Upper lobe of left lung (tissue), 6 donors: ENCODE measurements around the gene PARD6B. TPM values are rescaled to one million over a fixed set of nuclear protein-coding genes. Genes with fewer than 3 reads are reported as not detected.

Source experiments
- ATAC-seq, 2 donors: fragments of 200-7000 bp; cut with Tn5 transposase; one replicate each; pipeline ENCODE4 v1.9.1; 2022; ENCODE audit warnings: mild to moderate bottlenecking in 2 of 2, moderate library complexity in 2 of 2; ENCODE audit not compliant: low FRiP score in 2 of 2
- DNase-seq, 2 donors: peaks; one replicate each; pipeline ENCODE4 v3.0.0-alpha.2; 2019 to 2020
- H3K27ac ChIP-seq, 4 donors: fragments of 200-600 bp; sonication (generic); one replicate each; pipeline ENCODE4 v1.5.1; 2016 to 2019
- H3K27me3 ChIP-seq, 4 donors: fragments of 200-600 bp; sonication (generic); one replicate each; pipeline ENCODE4 v1.5.1; 2017 to 2019
- H3K36me3 ChIP-seq, 4 donors: fragments of 200-600 bp; sonication (generic); one replicate each; pipeline ENCODE4 v1.5.1; 2016 to 2019
- H3K4me1 ChIP-seq, 4 donors: fragments of 200-600 bp; sonication (generic); one replicate each; pipeline ENCODE4 v1.5.1; 2018 to 2019
- H3K4me3 ChIP-seq, 4 donors: fragments of 200-600 bp; sonication (generic); one replicate each; pipeline ENCODE4 v1.5.1; 2017 to 2019; ENCODE audit warnings: mild to moderate bottlenecking in 2 of 4, moderate library complexity in 1 of 4
- H3K9me3 ChIP-seq, 4 donors: fragments of 200-600 bp; sonication (generic); one replicate each; pipeline ENCODE4 v1.5.1; 2018 to 2019
- CTCF ChIP-seq, 6 experiments: fragments of 450-650 bp in 4 of 6; fragments of 200-600 bp in 2 of 6; sonication (generic) in 2 of 6; IDR thresholded peaks; one replicate each; pipeline ENCODE4 v1.5.1; 2016 to 2019; ENCODE audit warnings: antibody characterized with exemption in 6 of 6
- EP300 ChIP-seq, 4 donors: sonication (generic); formaldehyde crosslinking; IDR thresholded peaks; one replicate each; pipeline ENCODE4 v1.5.1; 2017; ENCODE audit warnings: antibody characterized with exemption in 4 of 4, control low read depth in 2 of 4
- POLR2A ChIP-seq, 4 donors: fragments of 450-650 bp; IDR thresholded peaks; one replicate each; pipeline ENCODE4 v1.5.1; 2016 to 2017; ENCODE audit warnings: antibody characterized with exemption in 4 of 4, mild to moderate bottlenecking in 2 of 4
- POLR2AphosphoS5 ChIP-seq, 2 donors: sonication (generic); formaldehyde crosslinking; IDR thresholded peaks; one replicate each; pipeline ENCODE4 v1.5.1; 2017; ENCODE audit warnings: antibody characterized with exemption in 2 of 2
- WGBS, 2 donors: methylation state at CpG; one replicate each; pipeline ENCODE4 v1.1.5; 2017 to 2018; 5-methylcytosine and 5-hydroxymethylcytosine counted together
- total RNA-seq, 6 donors: library from RNA; depleted of rRNA in 4 of 6; stranded (reverse); fragments of >200 nt in 4 of 6; gene quantifications; one replicate each; pipeline versions ENCODE4 v1.1.0 to v1.2.1, GENCODE V29; 2016 to 2021
- donor health status: DM: no; HTN: no; CAD: no; lungs with moderate emphysema.
- donor health status: DM: no; HTN: yes; CAD: no; lungs with severe emphysema.

PARD6B gene
- total RNA-seq, 6 donors from 2014 or later: 7.3 to 56.4 (median 43.4) TPM

DNA sequence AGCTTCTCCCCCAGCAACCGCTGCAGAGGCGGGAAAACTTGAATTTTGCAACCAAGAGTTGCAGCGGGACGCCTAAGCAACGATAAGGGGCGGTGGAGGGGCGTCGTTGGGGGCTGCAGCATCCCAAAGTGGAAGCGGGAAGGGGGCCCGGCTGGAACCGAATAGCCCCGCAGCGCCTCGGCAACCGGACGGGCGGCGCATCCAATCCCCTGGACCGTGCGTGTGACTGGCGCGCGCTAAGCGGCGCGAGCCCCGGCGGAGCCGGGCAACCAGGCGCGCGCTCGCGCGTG lies 670 bp upstream of the PARD6B start:
- DNase-seq (no peak), ATAC-seq (no peak)
- H3K27me3 ChIP-seq: no peaks in the 10 kb centered on the region
- H3K9me3 ChIP-seq: no peaks in the 10 kb centered on the region
- H3K4me1 ChIP-seq: peaks cover 21 to 35% (median 29%) of the 10 kb centered on the region in 4 donors
- H3K36me3 ChIP-seq: no peaks in the 10 kb centered on the region
- H3K27ac ChIP-seq: peak overlapping the region; percentile 73 to 90 (median 83)
- 0% methylated on average over 2 to 27 of the region's 35 CpGs for WGBS, 2 donors
- H3K4me3 ChIP-seq: peak overlapping the region; percentile 73 to 90 (median 80)
- TF ChIP-seq POLR2A (IDR thresholded peaks at IDR 0.05) (peak in 2 of 4 donors; percentile 25 to 42), CTCF (IDR thresholded peaks at IDR 0.05) (no peak)

DNA sequence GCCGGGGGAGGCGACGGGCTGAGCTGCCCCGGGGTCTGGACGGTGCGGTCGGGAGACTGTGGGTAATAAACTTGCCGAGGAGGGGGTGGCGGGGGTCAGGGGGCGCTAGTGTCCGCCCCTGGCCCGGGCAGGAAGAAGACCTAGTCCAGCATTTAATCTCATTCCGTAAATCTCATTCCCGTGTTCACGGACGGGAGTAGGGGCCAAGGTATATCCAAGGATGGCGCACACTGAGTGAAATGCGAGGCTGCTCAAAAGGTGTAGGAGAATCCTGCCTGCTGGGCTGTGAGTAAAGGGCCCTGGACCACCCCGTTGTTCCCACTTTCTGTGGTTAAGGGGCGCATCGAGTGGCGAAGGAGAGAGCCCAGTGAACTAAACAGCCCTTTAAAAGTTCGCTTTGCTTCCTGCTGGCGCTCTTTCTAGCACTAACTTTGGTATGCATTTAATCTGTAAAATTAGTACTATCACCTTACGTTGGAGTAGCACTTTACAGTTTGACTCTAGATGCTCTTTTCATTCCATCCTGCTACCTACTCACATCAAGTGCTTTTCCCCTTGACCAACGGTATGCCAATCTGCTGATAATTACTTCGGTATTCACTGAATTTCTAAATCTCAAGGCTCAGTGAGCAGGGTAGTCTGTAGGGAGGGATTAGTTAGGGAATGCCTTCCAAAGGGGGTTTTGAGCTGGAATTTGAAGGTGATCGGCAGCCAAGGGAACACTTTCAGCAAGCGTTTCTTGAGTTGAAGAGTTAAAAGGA lies 730 bp downstream of the PARD6B start:
- DNase-seq: no peak
- peak overlapping the region; percentile 88 to 91 (median 90) for H3K27ac ChIP-seq
- no peaks in the 10 kb centered on the region for H3K27me3 ChIP-seq
- peak overlapping the region; percentile 73 to 90 (median 80) for H3K4me3 ChIP-seq
- peak in 1 of 2 donors; percentile 24 for ATAC-seq
- no peaks in the 10 kb centered on the region for H3K36me3 ChIP-seq
- TF ChIP-seq CTCF (IDR thresholded peaks at IDR 0.05) (no peak), POLR2AphosphoS5 (IDR thresholded peaks at IDR 0.05) (peak in 1 of 2 donors; percentile 31), POLR2A (IDR thresholded peaks at IDR 0.05) (peak in 3 of 4 donors; percentile 15 to 60 (median 18))
- WGBS, 2 donors: 11 to 23% methylated on average over 17 to 28 of the region's 29 CpGs
- peaks cover 21 to 33% (median 31%) of the 10 kb centered on the region in 4 donors for H3K4me1 ChIP-seq
- no peaks in the 10 kb centered on the region for H3K9me3 ChIP-seq

DNA sequence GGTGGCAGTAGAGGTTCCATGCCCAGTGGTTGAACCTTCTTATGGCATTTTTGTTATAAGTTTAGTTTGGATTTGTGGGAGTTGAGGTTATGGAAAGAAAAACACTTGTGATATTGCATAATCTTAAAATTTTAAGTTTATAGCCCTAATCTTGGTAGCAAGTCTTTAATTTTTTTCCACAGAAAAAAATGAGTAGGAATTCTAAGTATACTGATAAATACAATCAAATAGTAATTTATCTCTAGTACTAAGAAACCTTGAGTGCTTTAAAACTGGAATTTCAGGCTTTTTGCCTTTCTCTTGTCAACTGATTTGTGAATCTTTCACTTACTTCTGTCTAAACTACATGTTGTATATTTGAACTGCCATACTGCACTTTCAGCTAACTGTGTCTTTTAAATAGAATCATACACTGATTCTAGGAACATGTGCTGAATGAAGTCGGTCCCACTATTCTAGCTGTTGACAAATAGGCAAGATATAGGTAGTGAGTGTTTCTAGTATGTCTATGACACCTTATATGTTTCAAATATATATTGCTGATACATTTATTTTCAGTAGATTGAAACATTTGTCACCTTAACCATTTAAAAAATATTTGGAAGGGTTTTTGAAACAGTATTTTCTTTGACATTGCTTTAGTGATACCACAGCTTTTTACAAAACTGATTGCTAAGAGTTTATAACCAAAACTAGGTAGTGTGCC lies 2.4 kb downstream of the PARD6B start:
- H3K27ac ChIP-seq: peak overlapping the region; percentile 53 to 90 (median 89)
- ATAC-seq (no peak), DNase-seq (no peak)
- H3K27me3 ChIP-seq: no peaks in the 10 kb centered on the region
- WGBS, 2 donors: 53 to 55% methylated on average over 1 of the region's 1 CpG
- peak overlapping the region in 3 of 4 donors; percentile 73 to 90 (median 77) for H3K4me3 ChIP-seq
- H3K9me3 ChIP-seq: no peaks in the 10 kb centered on the region
- no peaks in the 10 kb centered on the region for H3K36me3 ChIP-seq
- no peak for TF ChIP-seq CTCF (IDR thresholded peaks at IDR 0.05)
- TF ChIP-seq EP300 (IDR thresholded peaks at IDR 0.05): no peak
- TF ChIP-seq POLR2AphosphoS5 (IDR thresholded peaks at IDR 0.05): no peak
- no peak for TF ChIP-seq POLR2A (IDR thresholded peaks at IDR 0.05)
- peaks cover 21 to 30% (median 26%) of the 10 kb centered on the region in 4 donors for H3K4me1 ChIP-seq

- 76% methylated on average over 9 of the region's 9 CpGs for WGBS, 2 donors
- Histone ChIP-seq H3K9me3 (no peaks in the 10 kb centered on the region), H3K36me3 (no peaks in the 10 kb centered on the region), H3K27me3 (no peaks in the 10 kb centered on the region), H3K27ac (peak overlapping the region in 3 of 4 donors; percentile 30 to 61 (median 53)), H3K4me3 (peak overlapping the region in 1 of 4 donors; percentile 73), H3K4me1 (peaks cover 14 to 18% (median 15%) of the 10 kb centered on the region in 4 donors)
- DNase-seq (peak in 1 of 2 donors; percentile 39), ATAC-seq (no peak)
- TF ChIP-seq CTCF (IDR thresholded peaks at IDR 0.05) (no peak), POLR2AphosphoS5 (IDR thresholded peaks at IDR 0.05) (no peak), POLR2A (IDR thresholded peaks at IDR 0.05) (no peak), EP300 (IDR thresholded peaks at IDR 0.05) (no peak)
Observed at GRCh38 chr20:50734730-50735679, 3.6 kb downstream of the PARD6B start.
